Measurements from ENCODE around the gene MYOM1.

MYOM1 gene

DNA sequence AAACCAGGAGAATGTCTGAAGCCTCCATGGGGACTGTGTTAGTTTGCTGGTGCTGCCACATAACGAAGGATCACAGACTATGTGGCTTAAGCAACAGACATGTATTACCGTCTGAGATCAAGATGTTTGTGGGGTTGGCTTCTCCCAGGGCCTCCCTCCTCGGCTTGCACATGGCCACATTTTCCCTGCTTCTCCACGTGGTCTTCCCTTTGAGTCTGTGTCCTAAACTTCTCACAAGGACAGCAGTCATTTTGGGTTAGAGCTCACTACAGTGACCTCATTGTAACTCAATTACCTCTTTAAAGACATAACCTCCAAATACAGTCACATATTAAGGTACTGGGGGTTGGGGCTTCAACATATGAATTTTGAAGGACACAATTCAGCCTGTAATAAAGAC, 162.2 kb downstream of the MYOM1 start:
- no peak overlapping the region for H3K4me3 ChIP-seq (ENCODE audit: control insufficient read depth, low read depth, low read length)
- no peak for DNase-seq (ENCODE audit: low read depth)
- TF ChIP-seq, protein P1, sequence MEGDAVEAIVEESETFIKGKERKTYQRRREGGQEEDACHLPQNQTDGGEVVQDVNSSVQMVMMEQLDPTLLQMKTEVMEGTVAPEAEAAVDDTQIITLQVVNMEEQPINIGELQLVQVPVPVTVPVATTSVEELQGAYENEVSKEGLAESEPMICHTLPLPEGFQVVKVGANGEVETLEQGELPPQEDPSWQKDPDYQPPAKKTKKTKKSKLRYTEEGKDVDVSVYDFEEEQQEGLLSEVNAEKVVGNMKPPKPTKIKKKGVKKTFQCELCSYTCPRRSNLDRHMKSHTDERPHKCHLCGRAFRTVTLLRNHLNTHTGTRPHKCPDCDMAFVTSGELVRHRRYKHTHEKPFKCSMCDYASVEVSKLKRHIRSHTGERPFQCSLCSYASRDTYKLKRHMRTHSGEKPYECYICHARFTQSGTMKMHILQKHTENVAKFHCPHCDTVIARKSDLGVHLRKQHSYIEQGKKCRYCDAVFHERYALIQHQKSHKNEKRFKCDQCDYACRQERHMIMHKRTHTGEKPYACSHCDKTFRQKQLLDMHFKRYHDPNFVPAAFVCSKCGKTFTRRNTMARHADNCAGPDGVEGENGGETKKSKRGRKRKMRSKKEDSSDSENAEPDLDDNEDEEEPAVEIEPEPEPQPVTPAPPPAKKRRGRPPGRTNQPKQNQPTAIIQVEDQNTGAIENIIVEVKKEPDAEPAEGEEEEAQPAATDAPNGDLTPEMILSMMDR (IDR thresholded peaks at IDR 0.05; ENCODE audit: control insufficient read depth, insufficient read depth, low read depth, low read length, missing control alignments) = no peak

DNA sequence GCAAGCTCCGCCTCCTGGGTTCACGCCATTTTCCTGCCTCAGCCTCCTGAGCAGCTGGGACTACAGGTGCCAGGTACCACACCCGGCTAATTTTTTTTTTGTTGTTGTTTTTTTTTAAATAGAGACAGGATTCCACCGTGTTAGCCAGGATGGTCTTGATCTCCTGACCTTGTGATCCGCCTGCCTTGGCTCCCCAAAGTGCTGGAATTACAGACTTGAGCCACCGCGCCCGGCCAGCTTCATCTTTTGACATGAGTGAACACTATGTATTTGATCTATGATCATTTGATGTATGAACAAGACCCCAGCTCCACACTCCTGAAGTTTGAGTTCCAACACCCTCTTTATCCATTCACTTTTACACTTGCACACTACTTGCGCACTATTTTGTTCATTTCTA, 163.5 kb downstream of the MYOM1 start:
- no peak for DNase-seq (ENCODE audit: low read depth)
- H3K4me3 ChIP-seq (ENCODE audit: control insufficient read depth, low read depth, low read length) = no peak overlapping the region
- TF ChIP-seq, protein P1 (IDR thresholded peaks at IDR 0.05; ENCODE audit: control insufficient read depth, insufficient read depth, low read depth, low read length, missing control alignments) = no peak

GRCh38 chr18:3055816-3056215, 164.0 kb downstream of the MYOM1 start:
- no peak overlapping the region for H3K4me3 ChIP-seq (ENCODE audit: control insufficient read depth, low read depth, low read length)
- TF ChIP-seq, protein P1 (IDR thresholded peaks at IDR 0.05; ENCODE audit: control insufficient read depth, insufficient read depth, low read depth, low read length, missing control alignments) = no peak
- no peak for DNase-seq (ENCODE audit: low read depth)

- no peak overlapping the region for H3K4me3 ChIP-seq (ENCODE audit: control insufficient read depth, low read depth, low read length)
- no peak for DNase-seq (ENCODE audit: low read depth)
- TF ChIP-seq, protein P1 (IDR thresholded peaks at IDR 0.05; ENCODE audit: control insufficient read depth, insufficient read depth, low read depth, low read length, missing control alignments) = no peak
Measured at GRCh38 chr18:3055186-3055728, 164.5 kb downstream of the MYOM1 start.

GRCh38 chr18:3054780-3055179, 165.0 kb downstream of the MYOM1 start:
- TF ChIP-seq, protein P1 (IDR thresholded peaks at IDR 0.05; ENCODE audit: control insufficient read depth, insufficient read depth, low read depth, low read length, missing control alignments) = no peak
- H3K4me3 ChIP-seq (ENCODE audit: control insufficient read depth, low read depth, low read length) = no peak overlapping the region
- no peak for DNase-seq (ENCODE audit: low read depth)

DNA sequence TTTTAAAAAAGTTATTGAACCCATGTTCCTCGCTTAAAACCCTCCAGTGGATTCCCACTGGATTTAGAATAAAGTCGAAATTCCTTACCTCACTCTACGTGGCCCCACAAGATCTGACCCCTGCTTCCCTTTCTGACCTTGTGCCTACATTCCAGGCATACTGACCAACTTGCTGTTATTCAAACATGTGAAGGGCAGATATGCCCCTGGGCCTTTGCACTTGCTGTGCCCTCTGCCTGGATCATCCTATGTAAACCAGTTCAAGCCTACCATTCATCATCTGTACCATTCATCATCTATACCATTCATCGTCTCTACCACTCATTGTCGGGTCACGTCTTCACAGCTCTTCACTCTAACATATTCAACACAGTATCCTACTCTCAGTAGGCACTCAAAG, 165.6 kb downstream of the MYOM1 start:
- TF ChIP-seq, protein P1 (IDR thresholded peaks at IDR 0.05; ENCODE audit: control insufficient read depth, insufficient read depth, low read depth, low read length, missing control alignments) = no peak
- H3K4me3 ChIP-seq (ENCODE audit: control insufficient read depth, low read depth, low read length) = no peak overlapping the region

DNA sequence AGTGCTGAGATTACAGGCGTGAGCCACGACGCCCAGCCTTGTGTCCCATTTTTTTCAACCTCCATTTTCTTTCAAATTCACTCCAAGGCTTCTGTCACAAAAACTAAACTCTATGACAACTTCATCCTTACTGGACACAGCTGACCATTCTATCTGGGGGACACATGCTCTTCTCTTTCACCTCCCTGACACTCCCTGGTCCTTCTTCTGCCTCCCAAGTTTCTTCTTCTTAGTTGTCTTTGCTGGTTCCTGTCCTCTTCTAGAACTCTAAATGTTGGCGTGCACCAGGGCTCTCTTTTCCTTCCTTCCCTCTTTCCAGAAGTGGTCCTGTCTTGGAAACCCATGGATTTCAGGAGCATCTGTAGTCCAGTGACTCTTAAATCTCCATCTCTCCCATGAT, 166.7 kb downstream of the MYOM1 start:
- TF ChIP-seq, protein P1 (IDR thresholded peaks at IDR 0.05; ENCODE audit: control insufficient read depth, insufficient read depth, low read depth, low read length, missing control alignments) = no peak
- no peak for DNase-seq (ENCODE audit: low read depth)
- H3K4me3 ChIP-seq (ENCODE audit: control insufficient read depth, low read depth, low read length) = no peak overlapping the region

More for the DNA sequence above, 165.6 kb downstream of the MYOM1 start:
- DNase-seq (ENCODE audit: low read depth) = no peak

Measured in AG09309 (cell line).